H9 (cell line): ENCODE data around the gene CDK14. TPM values are rescaled to one million over a fixed set of nuclear protein-coding genes. Genes with fewer than 3 reads are reported as not detected.

Experiments used
- DNase-seq: peaks from one replicate; pipeline ENCODE4 v3.0.0-alpha.2; 2017
- H2AFZ ChIP-seq: one replicate; pipeline ENCODE4 v1.6.1; 2013; ENCODE audit warnings: mild to moderate bottlenecking, low read length, control low read depth, moderate library complexity
- H2AK5ac ChIP-seq: 2 replicates; pipeline ENCODE4 v1.6.1; 2013; ENCODE audit warnings: low read length, control low read depth, mixed read lengths; ENCODE audit not compliant: insufficient read length
- H2BK120ac ChIP-seq: one replicate; pipeline ENCODE4 v1.6.1; 2013; ENCODE audit warnings: low read depth, mild to moderate bottlenecking, low read length, control low read depth, inconsistent platforms; ENCODE audit not compliant: poor library complexity, severe bottlenecking
- H2BK12ac ChIP-seq: 2 replicates; pipeline ENCODE4 v1.6.1; 2013; ENCODE audit warnings: low read length, control low read depth, mixed read lengths, low read depth; ENCODE audit not compliant: insufficient read length
- H2BK15ac ChIP-seq: 2 replicates; pipeline ENCODE4 v1.6.1; 2013; ENCODE audit warnings: low read depth, low read length, control low read depth
- H2BK20ac ChIP-seq: one replicate; pipeline ENCODE4 v1.6.1; 2013; ENCODE audit warnings: low read depth, mild to moderate bottlenecking, low read length, control low read depth, inconsistent platforms; ENCODE audit not compliant: poor library complexity, severe bottlenecking
- H2BK5ac ChIP-seq: 2 replicates; pipeline ENCODE4 v1.6.1; 2013; ENCODE audit warnings: low read length, control low read depth, mixed read lengths; ENCODE audit not compliant: insufficient read length
- H3K14ac ChIP-seq: 2 replicates; pipeline ENCODE4 v1.6.1; 2013; ENCODE audit warnings: low read length, control low read depth; ENCODE audit not compliant: insufficient read depth
- H3K18ac ChIP-seq: 2 replicates; pipeline ENCODE4 v1.6.1; 2013; ENCODE audit warnings: low read depth, mild to moderate bottlenecking, mixed read lengths, low read length, control low read depth; ENCODE audit not compliant: insufficient read length
- H3K23ac ChIP-seq: 2 replicates; pipeline ENCODE4 v1.6.1; 2013; ENCODE audit warnings: low read length, control low read depth, mixed read lengths, low read depth; ENCODE audit not compliant: insufficient read length
- H3K23me2 ChIP-seq: 2 replicates; pipeline ENCODE4 v1.6.1; 2013; ENCODE audit warnings: low read depth, mild to moderate bottlenecking, mixed read lengths, low read length, control low read depth; ENCODE audit not compliant: insufficient read length, poor library complexity, severe bottlenecking
- H3K27ac ChIP-seq: 2 replicates; pipeline ENCODE4 v1.5.1; 2013; ENCODE audit warnings: low read length, control low read depth, mixed read lengths, low read depth; ENCODE audit not compliant: insufficient read length
- H3K27me3 ChIP-seq: 2 replicates; pipeline ENCODE4 v1.6.1; 2013; ENCODE audit warnings: low read length, control low read depth, inconsistent platforms; ENCODE audit not compliant: insufficient read depth
- H3K4ac ChIP-seq: 2 replicates; pipeline ENCODE4 v1.6.1; 2013; ENCODE audit warnings: low read depth, mild to moderate bottlenecking, control low read depth, inconsistent platforms, low read length, moderate library complexity
- H3K4me1 ChIP-seq: 2 replicates; pipeline ENCODE4 v1.6.1; 2013; ENCODE audit warnings: low read length, control low read depth, inconsistent platforms; ENCODE audit not compliant: insufficient read depth
- H3K4me2 ChIP-seq: 2 replicates; pipeline ENCODE4 v1.6.1; 2013; ENCODE audit warnings: low read length, control low read depth, mixed read lengths; ENCODE audit not compliant: insufficient read length, insufficient read depth
- H3K56ac ChIP-seq: 2 replicates; pipeline ENCODE4 v1.6.1; 2013; ENCODE audit warnings: low read depth, mild to moderate bottlenecking, mixed read lengths, low read length, control low read depth; ENCODE audit not compliant: insufficient read length
- H3K79me1 ChIP-seq: 2 replicates; pipeline ENCODE4 v1.6.1; 2013; ENCODE audit warnings: low read depth, mild to moderate bottlenecking, moderate library complexity, low read length, control low read depth, inconsistent platforms; ENCODE audit not compliant: insufficient read depth, poor library complexity, severe bottlenecking
- H3K79me2 ChIP-seq: 2 replicates; pipeline ENCODE4 v1.6.1; 2013; ENCODE audit warnings: low read length, control low read depth, inconsistent platforms; ENCODE audit not compliant: insufficient read depth
- H3K9ac ChIP-seq: 2 replicates; pipeline ENCODE4 v1.6.1; 2013; ENCODE audit warnings: low read length, control low read depth, mixed read lengths; ENCODE audit not compliant: insufficient read length; ENCODE audit errors: extremely low read depth
- H3K9me3 ChIP-seq: one replicate; pipeline ENCODE4 v1.6.1; 2013; ENCODE audit warnings: low read depth, low read length, inconsistent platforms; ENCODE audit not compliant: control insufficient read depth
- H3T11ph ChIP-seq: one replicate; pipeline ENCODE4 v1.6.1; 2013; ENCODE audit warnings: mild to moderate bottlenecking, low read length, control low read depth, inconsistent platforms
- H4K20me1 ChIP-seq: one replicate; pipeline ENCODE4 v1.6.1; 2013; ENCODE audit not compliant: control insufficient read depth, insufficient read length, insufficient read depth
- H4K5ac ChIP-seq: 2 replicates; pipeline ENCODE4 v1.6.1; 2013; ENCODE audit warnings: low read depth, mild to moderate bottlenecking, mixed read lengths, low read length, control low read depth; ENCODE audit not compliant: insufficient read length
- H4K8ac ChIP-seq: replicated peaks from 2 replicates; pipeline ENCODE4 v1.6.1; 2013; ENCODE audit warnings: low read length, control low read depth, mixed read lengths, low read depth; ENCODE audit not compliant: insufficient read length
- H4K91ac ChIP-seq: 2 replicates; pipeline ENCODE4 v1.6.1; 2013; ENCODE audit warnings: low read depth, mild to moderate bottlenecking, moderate library complexity, mixed read lengths, low read length, control low read depth; ENCODE audit not compliant: insufficient read length
- H3K27ac Mint-ChIP-seq, 3 experiments: 2 replicates in 2 of 3; 3 replicates in 1 of 3; pipeline ENCODE4 v1.8.0; 2020 to 2021; ENCODE audit warnings: mixed read lengths in 3 of 3, mild to moderate bottlenecking in 1 of 3, moderate library complexity in 1 of 3
- H3K27me3 Mint-ChIP-seq: 2 replicates; pipeline ENCODE4 v1.8.0; 2021; ENCODE audit warnings: low read depth, mild to moderate bottlenecking, moderate library complexity, mixed read lengths
- H3K36me3 Mint-ChIP-seq, 3 experiments: 2 replicates in 2 of 3; 3 replicates in 1 of 3; pipeline ENCODE4 v1.8.0; 2020 to 2021; ENCODE audit warnings: low read depth in 3 of 3, mixed read lengths in 3 of 3; ENCODE audit not compliant: insufficient read depth in 1 of 3
- H3K4me1 Mint-ChIP-seq, 2 experiments: 2 replicates each; pipeline ENCODE4 v1.8.0; 2020; ENCODE audit warnings: mixed read lengths in 2 of 2
- H3K4me3 Mint-ChIP-seq, 2 experiments: 2 replicates in 1 of 2; 3 replicates in 1 of 2; pipeline ENCODE4 v1.8.0; 2020 to 2021; ENCODE audit warnings: mild to moderate bottlenecking in 2 of 2, mixed read lengths in 2 of 2, moderate library complexity in 1 of 2
- H3K9me3 Mint-ChIP-seq, 2 experiments: 2 replicates in 1 of 2; 3 replicates in 1 of 2; pipeline ENCODE4 v1.8.0; 2020; ENCODE audit warnings: mild to moderate bottlenecking in 2 of 2, mixed read lengths in 2 of 2, moderate library complexity in 1 of 2
- CTCF ChIP-seq: fragments of 200-600 bp; sonication (generic); conservative IDR thresholded peaks from 3 replicates; pipeline ENCODE4 v1.8.0; 2021; ENCODE audit warnings: antibody characterized with exemption, mild to moderate bottlenecking
- WGBS: extraction: QIAGEN DNeasy Blood & Tissue Kit; methylation state at CpG from one replicate; pipeline ENCODE4 v1.1.7; 2013; ENCODE audit warnings: missing lambda C conversion rate, low lambda C conversion rate, mixed read lengths; ENCODE audit not compliant: insufficient read length; ENCODE audit errors: extremely low coverage; 5-methylcytosine and 5-hydroxymethylcytosine counted together
- total RNA-seq: library from RNA; stranded (reverse); gene quantifications from 2 replicates; pipeline ENCODE4 v1.2.1, GENCODE V29; 2021

Gene CDK14
- total RNA-seq, 1 experiment from 2014 or later: 23.9 TPM

- Histone ChIP-seq H2AFZ (no peak overlapping the region), H4K8ac (no peak overlapping the region), H3K79me1 (no peaks in the 10 kb centered on the region), H4K5ac (no peak overlapping the region), H4K91ac (no peak overlapping the region), H3K4me2 (no peak overlapping the region), H2BK12ac (no peak overlapping the region), H3K27ac (no peak overlapping the region), H3K23ac (no peak overlapping the region), H3K14ac (no peak overlapping the region), H4K20me1 (no peaks in the 10 kb centered on the region), H3T11ph (no peak overlapping the region), H2BK5ac (no peak overlapping the region), H3K4me1 (no peaks in the 10 kb centered on the region; the same call in 1 of the 2 replicates), H2AK5ac (no peak overlapping the region), H3K56ac (no peak overlapping the region), H3K23me2 (no peaks in the 10 kb centered on the region), H3K9ac (no peak overlapping the region), H3K79me2 (no peaks in the 10 kb centered on the region), H3K18ac (no peak overlapping the region), H2BK120ac (no peak overlapping the region), H3K4ac (no peak overlapping the region), H3K9me3 (no peaks in the 10 kb centered on the region), H2BK15ac (no peak overlapping the region), H2BK20ac (no peak overlapping the region), H3K27me3 (no peaks in the 10 kb centered on the region)
- no CpG with 5 or more reads among the region's 1 CpG for WGBS
- Mint-ChIP-seq H3K27ac (peak overlapping the region in 1 of 3 experiments; percentile 49; a peak in 2 of 7 replicates), H3K27me3 (no peaks in the 10 kb centered on the region), H3K36me3 (no peaks in the 10 kb centered on the region), H3K9me3 (no peaks in the 10 kb centered on the region), H3K4me3 (no peak overlapping the region), H3K4me1 (peaks cover 12% of the 10 kb centered on the region in 2 experiments)
- no peak for TF ChIP-seq CTCF
- no peak for DNase-seq
These were observed 417.0 kb downstream of the CDK14 start for GRCh38 chr7:91013078-91013477.
